T-helper 1 cell treated with Interleukin-12 subunit alpha and Interleukin-12 subunit beta and Interleukin-4 antibody, amounts not matched to agents 30 μg/mL and 1 μg/mL, for 36 hours (primary cell): ENCODE measurements around the gene FAM78A.
"Not testable (repeated sequence)": the region's sequence is repeated elsewhere in the genome, so short reads cannot be mapped to it uniquely, and the experiment has no call there.

Experiments
- H3K27ac Mint-ChIP-seq: one replicate; pipeline ENCODE4 v1.8.0; 2021; ENCODE audit warnings: mild to moderate bottlenecking, mixed read lengths
- H3K27me3 Mint-ChIP-seq: one replicate; pipeline ENCODE4 v1.8.0; 2021; ENCODE audit warnings: low read depth, mixed read lengths
- H3K36me3 Mint-ChIP-seq: one replicate; pipeline ENCODE4 v1.8.0; 2021; ENCODE audit warnings: low read depth, mixed read lengths
- H3K4me1 Mint-ChIP-seq: one replicate; pipeline ENCODE4 v1.8.0; 2021; ENCODE audit warnings: low read depth, mixed read lengths
- H3K4me3 Mint-ChIP-seq: one replicate; pipeline ENCODE4 v1.8.0; 2021; ENCODE audit warnings: mild to moderate bottlenecking, moderate library complexity, mixed read lengths
- H3K9me3 Mint-ChIP-seq: one replicate; pipeline ENCODE4 v1.8.0; 2021; ENCODE audit warnings: mixed read lengths

The FAM78A gene

DNA sequence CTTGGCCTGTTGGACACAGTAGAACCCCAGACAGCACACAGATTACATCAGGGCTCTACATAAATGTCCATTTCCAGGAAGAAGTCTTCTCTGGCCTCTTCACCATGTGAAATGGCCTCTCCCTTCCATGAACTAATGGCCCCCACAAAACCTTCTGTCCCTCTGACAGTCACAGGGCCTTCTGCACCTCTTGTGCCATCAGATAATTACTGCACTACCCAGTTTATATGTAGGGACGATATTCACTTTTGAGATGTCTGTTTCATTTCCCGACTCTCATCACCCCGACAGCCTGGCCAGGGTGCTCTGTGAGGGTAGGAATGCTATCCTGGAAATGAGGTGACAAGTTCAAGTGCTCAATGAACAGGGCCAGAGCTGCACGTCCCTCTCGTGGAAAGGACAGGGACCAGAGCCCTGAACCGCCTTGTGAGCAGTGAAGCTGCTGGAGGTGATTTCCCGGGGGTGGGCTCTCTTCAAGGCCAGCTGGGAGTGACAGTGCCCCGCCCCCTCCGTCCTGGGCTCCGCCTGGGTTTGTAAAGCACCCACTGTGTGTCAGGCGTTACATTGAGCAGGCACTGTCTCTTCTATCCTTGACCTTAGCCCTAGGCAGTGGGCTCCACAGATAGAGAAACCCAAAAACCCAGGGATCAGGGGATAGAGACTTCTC is 3.0 kb upstream of the FAM78A start:
- Mint-ChIP-seq H3K27me3 (peaks cover 21% of the 10 kb centered on the region), H3K4me3 (peak overlapping the region; percentile 87), H3K36me3 (peaks cover 20% of the 10 kb centered on the region), H3K4me1 (peaks cover 23% of the 10 kb centered on the region), H3K9me3 (no peaks in the 10 kb centered on the region), H3K27ac (peak overlapping the region; percentile 95)

DNA sequence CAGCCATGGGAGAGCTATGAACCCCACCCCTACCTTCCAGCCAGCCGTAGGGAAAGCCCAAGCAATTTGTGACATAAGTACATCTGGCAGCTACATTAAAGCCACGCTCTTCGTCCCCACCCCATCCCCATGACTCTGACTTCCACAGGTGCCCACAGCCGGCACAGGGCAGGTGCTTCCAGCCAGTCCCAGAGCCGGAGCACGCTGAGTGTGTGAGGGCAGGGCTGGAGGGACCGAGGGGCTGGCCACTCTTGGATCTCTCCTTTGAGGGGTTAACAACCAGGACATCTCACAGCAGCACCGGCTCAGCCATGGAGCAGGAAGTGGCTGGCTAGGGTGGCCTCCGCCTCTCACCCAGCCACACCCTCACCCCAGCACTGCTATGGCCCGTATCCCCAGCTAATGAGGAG is 2.4 kb upstream of the FAM78A start:
- H3K4me3 Mint-ChIP-seq, result peak overlapping the region; percentile 87
- peak overlapping the region; percentile 95 for H3K27ac Mint-ChIP-seq
- H3K9me3 Mint-ChIP-seq, result no peaks in the 10 kb centered on the region
- H3K27me3 Mint-ChIP-seq, result peaks cover 15% of the 10 kb centered on the region
- peaks cover 26% of the 10 kb centered on the region for H3K36me3 Mint-ChIP-seq
- peaks cover 23% of the 10 kb centered on the region for H3K4me1 Mint-ChIP-seq

- H3K9me3 Mint-ChIP-seq, result no peaks in the 10 kb centered on the region
- H3K4me1 Mint-ChIP-seq, result peaks cover 23% of the 10 kb centered on the region
- peak overlapping the region; percentile 87 for H3K4me3 Mint-ChIP-seq
- peaks cover 10% of the 10 kb centered on the region for H3K27me3 Mint-ChIP-seq
- H3K36me3 Mint-ChIP-seq, result peaks cover 32% of the 10 kb centered on the region
- peak overlapping the region; percentile 95 for H3K27ac Mint-ChIP-seq
These were observed 1.8 kb upstream of the FAM78A start for GRCh38 chr9:131277910-131278701.

GRCh38 chr9:131277287-131277909 is 1.1 kb upstream of the FAM78A start:
- Mint-ChIP-seq H3K4me1 (peaks cover 24% of the 10 kb centered on the region), H3K27me3 (peaks cover 9% of the 10 kb centered on the region), H3K27ac (no peak overlapping the region), H3K4me3 (no peak overlapping the region), H3K9me3 (no peaks in the 10 kb centered on the region), H3K36me3 (peaks cover 36% of the 10 kb centered on the region)

GRCh38 chr9:131276891-131277286 is 579 bp upstream of the FAM78A start:
- peaks cover 4% of the 10 kb centered on the region for H3K27me3 Mint-ChIP-seq
- no peak overlapping the region for H3K27ac Mint-ChIP-seq
- H3K9me3 Mint-ChIP-seq, result no peaks in the 10 kb centered on the region
- H3K36me3 Mint-ChIP-seq, result peaks cover 41% of the 10 kb centered on the region
- peaks cover 24% of the 10 kb centered on the region for H3K4me1 Mint-ChIP-seq
- H3K4me3 Mint-ChIP-seq, result peak overlapping the region; percentile 37

DNA sequence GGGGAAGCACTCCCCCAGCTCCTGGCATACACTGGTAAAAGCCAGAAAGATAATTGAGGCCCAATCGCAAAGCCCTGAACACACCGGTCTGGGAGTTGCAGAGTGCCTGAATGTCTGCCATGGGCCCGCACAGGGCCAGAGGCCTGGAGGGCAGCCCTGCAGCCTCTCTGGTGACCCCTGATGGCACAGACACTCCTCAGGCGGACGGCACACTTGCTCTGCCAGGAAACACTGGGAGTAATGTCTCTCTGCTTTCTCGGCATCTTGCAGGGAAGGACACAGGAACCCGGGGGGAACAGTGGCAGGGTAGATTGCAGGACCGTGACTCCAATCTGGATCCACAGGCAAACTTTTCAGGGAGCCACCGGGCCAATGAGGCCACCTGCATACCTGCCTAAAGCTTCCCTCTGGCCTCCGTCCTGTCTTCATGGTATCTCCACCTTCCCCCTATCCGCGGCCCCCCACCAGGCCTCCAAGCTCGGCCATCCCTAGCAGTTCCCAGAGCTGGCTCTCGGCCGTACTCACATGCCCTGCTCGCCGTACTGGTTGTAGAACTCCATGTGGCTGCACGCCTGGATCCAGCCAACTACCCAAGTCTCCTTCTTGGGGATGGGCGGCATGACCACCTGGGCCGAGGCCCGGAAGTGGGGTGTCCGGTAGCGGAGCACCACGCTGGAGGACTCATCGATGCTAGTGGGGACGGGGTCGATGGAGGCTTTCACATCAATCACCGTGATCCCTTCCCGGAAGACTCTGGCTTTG is 797 bp downstream of the FAM78A start:
- Mint-ChIP-seq H3K36me3 (peaks cover 45% of the 10 kb centered on the region), H3K4me3 (peak overlapping the region; percentile 98), H3K27me3 (no peaks in the 10 kb centered on the region), H3K9me3 (no peaks in the 10 kb centered on the region), H3K4me1 (peaks cover 35% of the 10 kb centered on the region), H3K27ac (peak overlapping the region; percentile 97)

DNA sequence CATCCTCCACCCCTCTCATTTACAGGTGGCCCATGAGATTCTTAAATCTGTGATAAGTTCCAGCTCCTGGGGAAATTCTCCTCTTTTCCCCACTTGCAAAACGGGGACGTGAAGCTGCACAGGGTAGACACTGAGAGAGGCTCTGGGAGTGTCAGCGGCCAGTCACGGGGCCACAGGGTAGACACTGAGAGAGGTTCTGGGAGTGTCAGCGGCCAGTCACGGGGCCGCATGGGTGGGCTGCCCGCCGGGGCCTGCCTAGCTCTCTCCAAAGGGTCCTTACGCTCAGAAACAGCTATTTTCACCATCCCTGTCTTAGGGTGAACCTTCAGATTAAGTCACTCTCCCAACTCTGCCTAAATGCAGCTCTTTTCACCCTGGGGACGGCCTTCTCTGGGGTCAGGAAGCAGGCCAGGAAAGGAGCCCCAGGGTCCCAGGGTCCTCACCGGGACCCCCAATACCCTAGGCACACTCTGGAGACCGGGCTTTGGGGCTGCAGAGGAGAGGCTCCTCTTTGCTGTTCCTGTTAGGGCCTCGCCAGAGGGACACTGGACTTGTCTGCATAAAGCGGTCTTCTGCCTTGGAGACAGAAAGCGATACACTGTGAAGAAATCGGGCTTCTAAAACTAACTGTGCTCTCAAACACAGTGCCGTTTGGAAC is 1.5 kb downstream of the FAM78A start:
- peaks cover 49% of the 10 kb centered on the region for H3K36me3 Mint-ChIP-seq
- H3K4me3 Mint-ChIP-seq, result peak overlapping the region; percentile 98
- peak overlapping the region; percentile 97 for H3K27ac Mint-ChIP-seq
- no peaks in the 10 kb centered on the region for H3K9me3 Mint-ChIP-seq
- H3K4me1 Mint-ChIP-seq, result peaks cover 39% of the 10 kb centered on the region
- no peaks in the 10 kb centered on the region for H3K27me3 Mint-ChIP-seq

- peaks cover 51% of the 10 kb centered on the region for H3K36me3 Mint-ChIP-seq
- H3K4me3 Mint-ChIP-seq, result peak overlapping the region; percentile 98
- H3K27ac Mint-ChIP-seq, result peak overlapping the region; percentile 97
- H3K27me3 Mint-ChIP-seq, result no peaks in the 10 kb centered on the region
- peaks cover 35% of the 10 kb centered on the region for H3K4me1 Mint-ChIP-seq
- no peaks in the 10 kb centered on the region for H3K9me3 Mint-ChIP-seq
These were observed 2.2 kb downstream of the FAM78A start for GRCh38 chr9:131273856-131274673.

- Mint-ChIP-seq H3K27me3 (no peaks in the 10 kb centered on the region), H3K4me3 (peak overlapping the region; percentile 98), H3K4me1 (peaks cover 32% of the 10 kb centered on the region), H3K36me3 (peaks cover 52% of the 10 kb centered on the region), H3K9me3 (no peaks in the 10 kb centered on the region), H3K27ac (peak overlapping the region; percentile 97)
These were observed 3.0 kb downstream of the FAM78A start for GRCh38 chr9:131273146-131273855.

DNA sequence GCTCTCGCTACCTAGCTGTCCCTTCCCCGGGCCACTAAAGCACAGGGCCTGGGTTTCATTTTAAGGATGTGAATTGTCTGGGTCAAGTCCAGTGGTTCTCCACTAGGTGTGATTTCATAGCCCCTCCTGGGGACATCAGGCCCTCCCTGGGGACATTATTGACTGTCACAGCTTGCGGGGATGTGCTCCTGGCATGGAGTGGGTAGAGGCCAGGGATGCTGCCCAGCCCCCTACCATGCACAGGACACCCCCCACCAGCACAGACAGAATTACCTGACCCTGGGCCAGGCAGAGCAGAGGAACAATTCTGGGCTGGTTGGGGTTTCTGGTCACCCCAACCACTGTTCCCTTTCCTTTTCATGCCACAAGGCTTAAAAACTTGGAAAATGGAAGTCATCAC is 4.1 kb downstream of the FAM78A start:
- Mint-ChIP-seq H3K9me3 (no peaks in the 10 kb centered on the region), H3K4me3 (peak overlapping the region; percentile 98), H3K27ac (peak overlapping the region; percentile 90), H3K36me3 (peaks cover 52% of the 10 kb centered on the region), H3K4me1 (peaks cover 33% of the 10 kb centered on the region), H3K27me3 (no peaks in the 10 kb centered on the region)

GRCh38 chr9:131271506-131271931 is 4.8 kb downstream of the FAM78A start:
- Mint-ChIP-seq H3K27ac (peak overlapping the region; percentile 90), H3K9me3 (no peaks in the 10 kb centered on the region), H3K36me3 (peaks cover 55% of the 10 kb centered on the region), H3K4me1 (peaks cover 40% of the 10 kb centered on the region), H3K27me3 (no peaks in the 10 kb centered on the region), H3K4me3 (peak overlapping the region; percentile 98)

- peaks cover 57% of the 10 kb centered on the region for H3K36me3 Mint-ChIP-seq
- peaks cover 46% of the 10 kb centered on the region for H3K4me1 Mint-ChIP-seq
- peak overlapping the region; percentile 90 for H3K27ac Mint-ChIP-seq
- peak overlapping the region; percentile 98 for H3K4me3 Mint-ChIP-seq
- not testable (repeated sequence) for H3K9me3 Mint-ChIP-seq, H3K27me3 Mint-ChIP-seq
These were observed 5.4 kb downstream of the FAM78A start for GRCh38 chr9:131271016-131271273.
